HEK293 (cell line): Measurements from ENCODE around the gene CLDN34.
A peak's percentile ranks its signal among the peaks of the same experiment; 100 is the strongest.

Experiments
- CTCF ChIA-PET: fragments of 350-600 bp; formaldehyde crosslinking; extraction: SDS; loops from one replicate; lab custom pipeline; 2021; ENCODE audit warnings: antibody characterized with exemption; lab: Yijun Ruan, JAX
- POLR2A ChIA-PET: fragments of 300-600 bp; formaldehyde crosslinking; extraction: SDS; loops from one replicate; lab custom pipeline; 2020; ENCODE audit warnings: antibody characterized with exemption, inconsistent platforms; lab: Yijun Ruan, JAX
- H3K27ac ChIP-seq: fragments of 200-500 bp; sonication (Bioruptor generic); 2 replicates; pipeline ENCODE4 v1.5.1; 2014; ENCODE audit warnings: low read depth, low read length, control low read depth, inconsistent platforms; ENCODE audit errors: extremely low read depth
- H3K36me3 ChIP-seq, 2 experiments: fragments of 200-500 bp in 1 of 2; sonication (Bioruptor generic) in 1 of 2; 1 replicate in 1 of 2; 2 replicates in 1 of 2; pipeline ENCODE4 v1.5.1; 2014 to 2017; ENCODE audit warnings: inconsistent platforms in 2 of 2, low read length in 2 of 2; ENCODE audit not compliant: control insufficient read depth in 2 of 2, insufficient read depth in 1 of 2
- H3K4me1 ChIP-seq: fragments of 200-500 bp; sonication (Bioruptor generic); 2 replicates; pipeline ENCODE4 v1.5.1; 2014; ENCODE audit warnings: mild to moderate bottlenecking, low read length, inconsistent platforms; ENCODE audit not compliant: control insufficient read depth, insufficient read depth
- H3K4me3 ChIP-seq: 2 replicates; pipeline ENCODE4 v1.5.1; 2011; ENCODE audit warnings: low read depth, mild to moderate bottlenecking, control low read depth, low read length, moderate library complexity
- H3K9me3 ChIP-seq: fragments of 200-500 bp; sonication (Bioruptor generic); 2 replicates; pipeline ENCODE4 v1.5.1; 2014; ENCODE audit warnings: low read depth, low read length, inconsistent platforms; ENCODE audit not compliant: control insufficient read depth, insufficient read depth
- EGR2 ChIP-seq: fragments of 450-650 bp; formaldehyde crosslinking; IDR thresholded peaks from 2 replicates; pipeline ENCODE4 v1.5.1; 2016; ENCODE audit warnings: low read depth, missing biosample characterization, missing genetic modification characterization
- GFI1B ChIP-seq: fragments of 450-650 bp; formaldehyde crosslinking; IDR thresholded peaks from 2 replicates; pipeline ENCODE4 v1.5.1; 2016; ENCODE audit warnings: missing biosample characterization, missing genetic modification characterization
- GLIS2 ChIP-seq: fragments of 450-650 bp; formaldehyde crosslinking; IDR thresholded peaks from 2 replicates; pipeline ENCODE4 v1.5.1; 2016; ENCODE audit warnings: missing biosample characterization, missing genetic modification characterization
- SCRT2 ChIP-seq: fragments of 450-650 bp; formaldehyde crosslinking; IDR thresholded peaks from 2 replicates; pipeline ENCODE4 v1.5.1; 2016; ENCODE audit warnings: missing biosample characterization, missing genetic modification characterization
- ZBTB26 ChIP-seq: fragments of 450-650 bp; formaldehyde crosslinking; optimal IDR thresholded peaks from 2 replicates; pipeline ENCODE3; 2016; ENCODE audit warnings: missing biosample characterization, mild to moderate bottlenecking, missing genetic modification characterization
- ZFP37 ChIP-seq: fragments of 450-650 bp; formaldehyde crosslinking; IDR thresholded peaks from 2 replicates; pipeline ENCODE4 v1.5.1; 2016; ENCODE audit warnings: missing biosample characterization, missing genetic modification characterization
- ZNF221 ChIP-seq: fragments of 450-650 bp; formaldehyde crosslinking; IDR thresholded peaks from 2 replicates; pipeline ENCODE4 v1.5.1; 2017; ENCODE audit warnings: missing biosample characterization, missing genetic modification characterization, borderline replicate concordance
- ZNF23 ChIP-seq: fragments of 450-650 bp; formaldehyde crosslinking; IDR thresholded peaks from 2 replicates; pipeline ENCODE4 v1.5.1; 2016; ENCODE audit warnings: missing biosample characterization, missing genetic modification characterization, borderline replicate concordance
- ZNF404 ChIP-seq: fragments of 450-650 bp; formaldehyde crosslinking; IDR thresholded peaks from 2 replicates; pipeline ENCODE4 v1.5.1; 2017; ENCODE audit warnings: missing biosample characterization, missing genetic modification characterization
- ZNF514 ChIP-seq: fragments of 450-650 bp; formaldehyde crosslinking; IDR thresholded peaks from 2 replicates; pipeline ENCODE4 v1.5.1; 2016; ENCODE audit warnings: missing biosample characterization, missing genetic modification characterization
- ZNF580 ChIP-seq: fragments of 450-650 bp; formaldehyde crosslinking; IDR thresholded peaks from 2 replicates; pipeline ENCODE4 v1.5.1; 2016; ENCODE audit warnings: missing biosample characterization, missing genetic modification characterization
- ZNF777 ChIP-seq: fragments of 450-650 bp; formaldehyde crosslinking; IDR thresholded peaks from 2 replicates; pipeline ENCODE4 v1.5.1; 2017; ENCODE audit warnings: missing biosample characterization, missing genetic modification characterization, borderline replicate concordance
- TF ChIP-seq, protein P1 (sequence below): fragments of 450-650 bp; formaldehyde crosslinking; IDR thresholded peaks from 2 replicates; pipeline ENCODE4 v1.5.1; 2016; ENCODE audit warnings: missing biosample characterization, missing genetic modification characterization

The CLDN34 gene

DNA sequence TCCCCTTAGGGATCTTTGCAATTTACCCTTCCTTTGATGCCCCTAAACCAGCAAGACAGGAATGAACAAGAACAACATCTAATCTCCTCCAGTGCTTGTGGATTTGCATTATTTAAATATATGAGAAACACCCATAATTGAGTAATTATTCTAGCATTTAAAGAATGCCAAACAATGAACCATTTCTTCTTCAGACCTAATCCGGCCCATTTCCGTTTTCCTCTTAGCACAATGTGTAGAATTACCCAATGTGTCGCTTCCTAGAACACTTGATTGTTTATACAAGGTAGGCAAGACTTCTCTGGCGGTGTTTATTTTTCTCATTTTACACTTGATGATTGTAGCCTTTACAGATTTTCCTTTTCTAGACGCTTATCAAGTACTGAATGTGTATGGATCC is 43.5 kb downstream of the CLDN34 start:
- peak overlapping the region; percentile 37; the same call in 1 of the 2 replicates for H3K27ac ChIP-seq
- ChIA-PET CTCF (interaction anchor here (2.1 kb wide), 1 partner anchor 109 kb away, joined by 10 read pairs; no protein-coding TSS in a partner anchor), POLR2A (no interaction called here)
- no peaks in the 10 kb centered on the region for H3K36me3 ChIP-seq
- TF ChIP-seq ZNF580 (tag by site-specific recombination), result no peak
- no peak for TF ChIP-seq ZNF514 (tag by site-specific recombination)
- no peaks in the 10 kb centered on the region for H3K9me3 ChIP-seq
- no peaks in the 10 kb centered on the region for H3K4me1 ChIP-seq
- no peak overlapping the region for H3K4me3 ChIP-seq

- no peaks in the 10 kb centered on the region for H3K36me3 ChIP-seq
- CTCF ChIA-PET, result interaction anchor here (2.1 kb wide), 1 partner anchor 108 kb away, joined by 10 read pairs; no protein-coding TSS in a partner anchor
- POLR2A ChIA-PET, result no interaction called here
Observed at GRCh38 chrX:10011261-10011931, 44.2 kb downstream of the CLDN34 start.

GRCh38 chrX:10011991-10012390 is 44.8 kb downstream of the CLDN34 start:
- Histone ChIP-seq H3K9me3 (no peaks in the 10 kb centered on the region), H3K4me3 (no peak overlapping the region), H3K36me3 (no peaks in the 10 kb centered on the region), H3K27ac (no peak overlapping the region), H3K4me1 (no peaks in the 10 kb centered on the region)
- ChIA-PET POLR2A (no interaction called here), CTCF (interaction anchor here (2.1 kb wide), 1 partner anchor 108 kb away, joined by 10 read pairs; no protein-coding TSS in a partner anchor)
- TF ChIP-seq, protein P1, sequence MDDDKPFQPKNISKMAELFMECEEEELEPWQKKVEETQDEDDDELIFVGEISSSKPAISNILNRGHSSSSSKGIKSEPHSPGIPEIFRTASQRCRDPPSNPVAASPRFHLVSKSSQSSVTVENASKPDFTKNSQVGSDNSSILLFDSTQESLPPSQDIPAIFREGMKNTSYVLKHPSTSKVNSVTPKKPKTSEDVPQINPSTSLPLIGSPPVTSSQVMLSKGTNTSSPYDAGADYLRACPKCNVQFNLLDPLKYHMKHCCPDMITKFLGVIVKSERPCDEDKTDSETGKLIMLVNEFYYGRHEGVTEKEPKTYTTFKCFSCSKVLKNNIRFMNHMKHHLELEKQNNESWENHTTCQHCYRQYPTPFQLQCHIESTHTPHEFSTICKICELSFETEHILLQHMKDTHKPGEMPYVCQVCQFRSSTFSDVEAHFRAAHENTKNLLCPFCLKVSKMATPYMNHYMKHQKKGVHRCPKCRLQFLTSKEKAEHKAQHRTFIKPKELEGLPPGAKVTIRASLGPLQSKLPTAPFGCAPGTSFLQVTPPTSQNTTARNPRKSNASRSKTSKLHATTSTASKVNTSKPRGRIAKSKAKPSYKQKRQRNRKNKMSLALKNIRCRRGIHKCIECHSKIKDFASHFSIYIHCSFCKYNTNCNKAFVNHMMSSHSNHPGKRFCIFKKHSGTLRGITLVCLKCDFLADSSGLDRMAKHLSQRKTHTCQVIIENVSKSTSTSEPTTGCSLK (tag by site-specific recombination), result no peak
- no peak for TF ChIP-seq ZNF221 (tag by site-specific recombination)
- no peak for TF ChIP-seq ZNF404 (tag by site-specific recombination)
- TF ChIP-seq SCRT2 (tag by site-specific recombination), result no peak
- no peak for TF ChIP-seq EGR2 (tag by site-specific recombination)
- TF ChIP-seq GFI1B (tag by site-specific recombination), result no peak
- TF ChIP-seq GLIS2 (tag by site-specific recombination), result no peak
- TF ChIP-seq ZNF23 (tag by site-specific recombination), result no peak
- no peak for TF ChIP-seq ZBTB26 (tag by site-specific recombination)

More at GRCh38 chrX:10011261-10011931, 44.2 kb downstream of the CLDN34 start:
- no peak for TF ChIP-seq ZNF777
- no peak for TF ChIP-seq ZFP37 (tag by site-specific recombination)
- TF ChIP-seq, all 188 proteins: peak for 0
- no peaks in the 10 kb centered on the region for H3K4me1 ChIP-seq
- no peak overlapping the region for H3K4me3 ChIP-seq
- H3K27ac ChIP-seq, result peak overlapping the region; percentile 37; the same call in 1 of the 2 replicates
- H3K9me3 ChIP-seq, result no peaks in the 10 kb centered on the region
